WTC11 (cell line): ENCODE results near the gene TYW1B. TPM values are rescaled to one million over a fixed set of nuclear protein-coding genes. Genes with fewer than 3 reads are reported as not detected.
"Not testable (repeated sequence)": the region's sequence is repeated elsewhere in the genome, so short reads cannot be mapped to it uniquely, and the experiment has no call there.

Experiments
- ATAC-seq: fragments of 200-7000 bp; cut with Tn5 transposase; 2 replicates; pipeline ENCODE4 v1.10.0; 2021; ENCODE audit warnings: mild to moderate bottlenecking, moderate library complexity
- CTCF ChIA-PET: fragments of 300-600 bp; sonication (Branson Sonifier 250); formaldehyde crosslinking; loops from one replicate; lab custom pipeline; 2021; ENCODE audit warnings: antibody characterized with exemption; lab: Charles Lee
- POLR2A ChIA-PET: fragments of 350-600 bp; sonication (Branson Sonifier 250); formaldehyde crosslinking; loops from one replicate; lab custom pipeline; 2021; ENCODE audit warnings: antibody characterized with exemption; lab: Charles Lee
- DNase-seq: peaks from one replicate; pipeline ENCODE4 v3.0.0; 2021; ENCODE audit warnings: low spot score
- H3K27ac Mint-ChIP-seq: 2 replicates; pipeline ENCODE4 v1.8.0; 2021; ENCODE audit warnings: mixed read lengths
- H3K27me3 Mint-ChIP-seq: 2 replicates; pipeline ENCODE4 v1.8.0; 2021; ENCODE audit warnings: low read depth, mild to moderate bottlenecking, moderate library complexity, mixed read lengths
- H3K36me3 Mint-ChIP-seq: 2 replicates; pipeline ENCODE4 v1.8.0; 2021; ENCODE audit warnings: mixed read lengths
- H3K4me1 Mint-ChIP-seq: 2 replicates; pipeline ENCODE4 v1.8.0; 2022; ENCODE audit warnings: mixed read lengths
- H3K4me3 Mint-ChIP-seq: 2 replicates; pipeline ENCODE4 v1.8.0; 2021; ENCODE audit warnings: mild to moderate bottlenecking, moderate library complexity, mixed read lengths
- H3K9me3 Mint-ChIP-seq: 2 replicates; pipeline ENCODE4 v1.8.0; 2021; ENCODE audit warnings: mixed read lengths
- CREB1 ChIP-seq: sonication (generic); formaldehyde crosslinking; IDR thresholded peaks from 2 replicates; pipeline ENCODE4 v1.8.0; 2023; ENCODE audit warnings: mild to moderate bottlenecking, missing genetic modification reagents
- RELA ChIP-seq: sonication (generic); formaldehyde crosslinking; IDR thresholded peaks from 2 replicates; pipeline ENCODE4 v1.8.1; 2022; ENCODE audit warnings: missing genetic modification reagents, mild to moderate bottlenecking, borderline replicate concordance
- RORB ChIP-seq: fragments of 250-450 bp; sonication (Bioruptor Pico); IDR thresholded peaks from 2 replicates; pipeline ENCODE4 v1.9.0; 2021; ENCODE audit warnings: mild to moderate bottlenecking
- SMAD3 ChIP-seq: sonication (generic); formaldehyde crosslinking; IDR thresholded peaks from 2 replicates; pipeline ENCODE4 v1.8.0; 2022; ENCODE audit warnings: missing genetic modification reagents, mild to moderate bottlenecking, borderline replicate concordance
- ZNF232 ChIP-seq: sonication (generic); formaldehyde crosslinking; IDR thresholded peaks from 2 replicates; pipeline ENCODE4 v1.8.0; 2022; ENCODE audit warnings: mild to moderate bottlenecking, missing genetic modification reagents
- total RNA-seq: library from RNA; stranded (reverse); gene quantifications from 3 replicates; pipeline ENCODE4 v1.2.3, GENCODE V29; 2021
- TF ChIP-seq, protein P1 (sequence below): sonication (generic); formaldehyde crosslinking; conservative IDR thresholded peaks from 2 replicates; pipeline ENCODE4 v1.8.1; 2022; ENCODE audit warnings: mild to moderate bottlenecking, missing genetic modification reagents
- TF ChIP-seq, protein P2 (sequence below): sonication (generic); formaldehyde crosslinking; IDR thresholded peaks from 2 replicates; pipeline ENCODE4 v1.8.1; 2023; ENCODE audit warnings: mild to moderate bottlenecking, missing genetic modification reagents
- TF ChIP-seq, protein P3 (sequence below): sonication (generic); formaldehyde crosslinking; IDR thresholded peaks from 2 replicates; pipeline ENCODE4 v1.8.1; 2022; ENCODE audit warnings: low read depth, missing genetic modification reagents, borderline replicate concordance

TYW1B gene
- total RNA-seq, 1 experiment from 2014 or later, result 5.7 TPM

DNA sequence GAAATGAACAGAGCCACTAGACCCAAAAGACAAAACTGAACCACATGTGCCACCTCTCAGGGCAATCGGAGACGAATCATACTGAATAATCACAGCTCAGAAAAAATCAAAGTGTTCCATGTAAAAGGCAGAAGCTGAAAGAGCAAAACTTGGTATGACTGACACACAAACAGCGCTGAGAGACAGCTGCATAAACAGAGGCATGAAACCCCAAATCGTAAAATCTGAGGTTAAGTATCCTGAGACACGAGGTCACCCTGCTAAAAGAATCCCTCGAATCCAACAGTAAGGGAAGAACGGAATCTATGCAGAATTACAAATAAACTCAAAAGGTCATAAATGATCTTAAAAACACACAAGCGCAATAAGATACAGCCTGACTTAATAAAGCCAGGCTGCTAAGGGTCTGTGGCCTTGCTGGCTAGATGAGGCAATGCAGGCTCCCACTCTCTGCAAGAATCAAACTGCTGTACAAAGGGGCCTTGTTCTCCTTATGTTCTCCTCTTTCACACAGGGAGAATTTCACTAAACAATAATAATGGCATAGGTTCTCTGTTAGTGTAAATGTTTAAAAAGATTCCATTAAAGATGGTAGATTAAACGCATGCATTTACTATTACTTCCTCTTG lies 247.7 kb downstream of the TYW1B start:
- H3K4me3 Mint-ChIP-seq, DNase-seq, POLR2A ChIA-PET, CTCF ChIA-PET, H3K36me3 Mint-ChIP-seq, H3K4me1 Mint-ChIP-seq, ATAC-seq, H3K27ac Mint-ChIP-seq, H3K27me3 Mint-ChIP-seq: not testable (repeated sequence)
- peaks cover 10% of the 10 kb centered on the region for H3K9me3 Mint-ChIP-seq

DNA sequence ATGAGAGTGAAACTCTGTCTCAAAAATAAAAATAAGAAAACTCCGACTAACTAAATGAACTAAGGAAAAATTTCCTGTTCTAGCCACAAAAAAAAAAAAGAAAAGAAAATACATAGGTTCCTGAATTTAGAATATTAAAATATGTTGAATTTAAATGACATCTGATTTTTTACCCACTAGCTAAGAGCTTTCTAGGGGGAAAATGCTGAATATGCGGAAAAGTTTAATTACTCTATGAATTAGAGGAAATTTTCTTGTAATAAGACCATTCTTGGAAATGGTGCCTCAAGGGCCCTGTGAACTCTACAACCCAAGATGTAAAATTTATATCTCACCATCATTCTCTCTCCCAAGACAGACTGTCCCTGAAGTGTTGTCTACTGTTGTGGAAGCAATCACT lies 250.9 kb downstream of the TYW1B start:
- Mint-ChIP-seq H3K4me3 (no peak overlapping the region), H3K4me1 (peaks cover 16% of the 10 kb centered on the region), H3K27me3 (no peaks in the 10 kb centered on the region), H3K36me3 (no peaks in the 10 kb centered on the region), H3K27ac (peak overlapping the region; percentile 46; the same call in 1 of the 2 replicates), H3K9me3 (no peaks in the 10 kb centered on the region; the same call in 1 of the 2 replicates)
- ATAC-seq (no peak), DNase-seq (no peak)
- CTCF ChIA-PET, result no interaction called here
- TF ChIP-seq RORB (CRISPR knock-in tag) (no peak), ZNF232 (CRISPR knock-in tag) (no peak), SMAD3 (CRISPR knock-in tag) (no peak), RELA (CRISPR knock-in tag) (no peak), CREB1 (CRISPR knock-in tag) (no peak)
- TF ChIP-seq, protein P1, sequence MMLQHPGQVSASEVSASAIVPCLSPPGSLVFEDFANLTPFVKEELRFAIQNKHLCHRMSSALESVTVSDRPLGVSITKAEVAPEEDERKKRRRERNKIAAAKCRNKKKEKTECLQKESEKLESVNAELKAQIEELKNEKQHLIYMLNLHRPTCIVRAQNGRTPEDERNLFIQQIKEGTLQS, result no peak
- TF ChIP-seq, protein P2, sequence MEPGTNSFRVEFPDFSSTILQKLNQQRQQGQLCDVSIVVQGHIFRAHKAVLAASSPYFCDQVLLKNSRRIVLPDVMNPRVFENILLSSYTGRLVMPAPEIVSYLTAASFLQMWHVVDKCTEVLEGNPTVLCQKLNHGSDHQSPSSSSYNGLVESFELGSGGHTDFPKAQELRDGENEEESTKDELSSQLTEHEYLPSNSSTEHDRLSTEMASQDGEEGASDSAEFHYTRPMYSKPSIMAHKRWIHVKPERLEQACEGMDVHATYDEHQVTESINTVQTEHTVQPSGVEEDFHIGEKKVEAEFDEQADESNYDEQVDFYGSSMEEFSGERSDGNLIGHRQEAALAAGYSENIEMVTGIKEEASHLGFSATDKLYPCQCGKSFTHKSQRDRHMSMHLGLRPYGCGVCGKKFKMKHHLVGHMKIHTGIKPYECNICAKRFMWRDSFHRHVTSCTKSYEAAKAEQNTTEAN (CRISPR knock-in tag), result no peak
- TF ChIP-seq, protein P3, sequence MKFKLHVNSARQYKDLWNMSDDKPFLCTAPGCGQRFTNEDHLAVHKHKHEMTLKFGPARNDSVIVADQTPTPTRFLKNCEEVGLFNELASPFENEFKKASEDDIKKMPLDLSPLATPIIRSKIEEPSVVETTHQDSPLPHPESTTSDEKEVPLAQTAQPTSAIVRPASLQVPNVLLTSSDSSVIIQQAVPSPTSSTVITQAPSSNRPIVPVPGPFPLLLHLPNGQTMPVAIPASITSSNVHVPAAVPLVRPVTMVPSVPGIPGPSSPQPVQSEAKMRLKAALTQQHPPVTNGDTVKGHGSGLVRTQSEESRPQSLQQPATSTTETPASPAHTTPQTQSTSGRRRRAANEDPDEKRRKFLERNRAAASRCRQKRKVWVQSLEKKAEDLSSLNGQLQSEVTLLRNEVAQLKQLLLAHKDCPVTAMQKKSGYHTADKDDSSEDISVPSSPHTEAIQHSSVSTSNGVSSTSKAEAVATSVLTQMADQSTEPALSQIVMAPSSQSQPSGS (CRISPR knock-in tag), result no peak
- POLR2A ChIA-PET, result no interaction called here

DNA sequence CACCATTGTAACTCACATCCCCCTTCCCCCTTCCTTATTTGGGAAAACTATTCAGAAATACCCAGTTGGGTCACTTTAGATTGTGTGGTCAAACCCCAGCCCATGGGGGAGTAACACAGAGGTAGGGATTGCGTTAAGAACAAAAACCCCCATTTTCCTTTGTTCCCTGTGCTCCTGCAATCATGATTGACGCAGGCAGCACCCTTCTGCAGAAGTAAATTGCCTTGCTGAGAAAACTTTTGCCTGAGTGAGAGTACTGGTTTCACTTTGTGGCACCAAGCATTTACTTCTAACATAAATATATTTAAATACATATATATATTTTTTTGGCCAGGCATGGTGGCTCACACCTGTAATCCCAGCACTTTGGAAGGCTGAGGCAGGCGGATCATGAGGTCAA lies 266.0 kb downstream of the TYW1B start:
- H3K36me3 Mint-ChIP-seq, result peaks cover 36% of the 10 kb centered on the region
- CTCF ChIA-PET, H3K27ac Mint-ChIP-seq, DNase-seq, H3K4me3 Mint-ChIP-seq, POLR2A ChIA-PET, ATAC-seq, H3K27me3 Mint-ChIP-seq: not testable (repeated sequence)
- peaks cover 43% of the 10 kb centered on the region for H3K9me3 Mint-ChIP-seq
- H3K4me1 Mint-ChIP-seq, result peaks cover 14% of the 10 kb centered on the region

DNA sequence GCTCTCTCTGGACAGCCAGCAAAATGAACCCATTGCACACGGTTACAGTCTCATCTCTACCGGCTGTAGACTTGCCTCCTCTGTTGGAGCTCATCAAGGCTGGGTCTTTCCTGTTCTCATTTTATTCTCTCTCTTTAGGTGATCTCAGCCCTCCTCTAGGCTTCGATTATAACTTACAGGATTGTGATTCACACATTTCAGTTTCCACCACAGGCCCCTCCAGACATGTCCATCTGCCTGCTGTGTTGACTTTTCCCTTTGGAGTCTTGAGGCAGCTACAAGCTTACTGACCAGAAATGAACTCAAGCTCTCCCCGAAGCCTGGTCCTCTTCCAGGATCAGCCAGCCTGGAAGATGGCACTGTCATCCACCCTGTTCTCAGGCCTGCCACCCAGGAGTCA lies 268.5 kb downstream of the TYW1B start:
- H3K4me3 Mint-ChIP-seq, ATAC-seq, POLR2A ChIA-PET, DNase-seq, H3K27ac Mint-ChIP-seq, H3K27me3 Mint-ChIP-seq, CTCF ChIA-PET: not testable (repeated sequence)
- Mint-ChIP-seq H3K9me3 (peaks cover 33% of the 10 kb centered on the region), H3K36me3 (peaks cover 29% of the 10 kb centered on the region), H3K4me1 (peaks cover 21% of the 10 kb centered on the region)

DNA sequence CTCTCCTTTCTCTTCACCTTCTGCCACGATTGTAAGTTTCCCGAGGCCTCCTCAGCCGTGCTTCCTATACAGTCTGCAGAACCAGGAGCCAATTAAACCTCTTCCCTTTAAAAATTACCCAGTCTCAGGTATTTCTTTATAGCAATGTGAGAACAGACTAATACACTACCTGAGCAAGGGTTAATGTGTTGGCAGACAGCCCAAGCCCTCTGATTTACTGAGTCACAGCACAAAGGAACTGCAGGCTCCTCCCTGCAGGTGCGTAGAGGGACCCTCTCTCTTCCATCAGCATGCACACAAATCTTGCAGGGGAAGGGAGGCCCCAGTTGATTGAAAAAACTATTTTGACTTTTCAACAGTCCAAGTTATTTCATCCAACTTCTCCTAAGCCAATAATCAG lies 271.3 kb downstream of the TYW1B start:
- Mint-ChIP-seq H3K9me3 (peaks cover 36% of the 10 kb centered on the region), H3K4me1 (peaks cover 21% of the 10 kb centered on the region), H3K27ac (peak overlapping the region; percentile 68), H3K36me3 (peaks cover 18% of the 10 kb centered on the region)
- CTCF ChIA-PET, result interaction anchor here (0.7 kb wide), 1 partner anchor 372 kb away, joined by 3 read pairs; no protein-coding TSS in a partner anchor
- DNase-seq, POLR2A ChIA-PET, H3K27me3 Mint-ChIP-seq, H3K4me3 Mint-ChIP-seq: not testable (repeated sequence)
- peak; percentile 74 for ATAC-seq

DNA sequence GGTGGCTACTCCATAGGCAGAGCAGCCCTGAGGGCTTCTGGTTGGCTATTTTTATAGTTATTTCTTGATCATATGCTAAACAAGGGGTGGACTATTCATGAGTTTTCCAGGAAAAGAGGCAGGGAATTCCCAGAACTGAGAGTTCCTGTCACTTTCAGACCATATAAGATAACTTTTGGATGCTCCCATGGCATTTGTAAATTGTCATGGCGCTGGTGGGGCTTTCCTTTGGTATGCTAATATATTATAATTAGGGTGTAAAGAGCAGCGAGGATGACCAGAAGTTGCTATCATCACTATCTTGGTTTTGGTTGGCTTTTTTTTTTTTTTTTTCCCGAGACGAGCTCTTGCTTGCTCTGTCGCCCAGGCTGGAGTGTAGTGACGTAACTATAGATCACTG lies 272.8 kb downstream of the TYW1B start:
- CTCF ChIA-PET, POLR2A ChIA-PET, H3K27ac Mint-ChIP-seq, ATAC-seq, H3K27me3 Mint-ChIP-seq, DNase-seq, H3K4me3 Mint-ChIP-seq: not testable (repeated sequence)
- Mint-ChIP-seq H3K9me3 (peaks cover 36% of the 10 kb centered on the region), H3K4me1 (peaks cover 21% of the 10 kb centered on the region), H3K36me3 (peaks cover 17% of the 10 kb centered on the region)

DNA sequence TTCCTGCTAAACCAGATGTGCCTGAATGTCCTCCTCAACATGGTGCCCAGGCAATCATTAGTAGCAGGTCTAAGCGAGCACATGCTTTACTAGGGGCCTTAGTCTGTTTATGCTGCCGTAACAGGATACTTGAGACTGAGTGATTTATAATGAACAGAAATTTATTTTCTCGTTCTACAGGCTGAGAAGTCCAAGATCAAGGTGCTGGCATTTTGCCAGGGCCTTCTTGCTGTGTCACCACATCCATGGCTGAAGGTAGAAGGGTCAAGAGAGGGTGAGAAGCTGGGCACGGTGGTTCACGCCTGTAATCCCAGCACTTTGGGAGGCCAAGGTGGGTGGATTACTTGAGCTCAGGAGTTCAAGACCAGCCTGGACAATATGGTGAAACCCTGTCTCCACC lies 273.6 kb downstream of the TYW1B start:
- CTCF ChIA-PET, H3K27me3 Mint-ChIP-seq, ATAC-seq, POLR2A ChIA-PET, H3K4me3 Mint-ChIP-seq, H3K27ac Mint-ChIP-seq, DNase-seq: not testable (repeated sequence)
- H3K36me3 Mint-ChIP-seq, result peaks cover 16% of the 10 kb centered on the region
- peaks cover 38% of the 10 kb centered on the region for H3K9me3 Mint-ChIP-seq
- peaks cover 21% of the 10 kb centered on the region for H3K4me1 Mint-ChIP-seq
